ENCODE data around the gene IFNL2.
"Not testable (repeated sequence)": the region's sequence is repeated elsewhere in the genome, so short reads cannot be mapped to it uniquely, and the experiment has no call there.

IFNL2 gene

GRCh38 chr19:39297931-39298634, 29.9 kb downstream of the IFNL2 start:
- no peak for DNase-seq (ENCODE audit: low spot score)

GRCh38 chr19:39299404-39299803, 31.2 kb downstream of the IFNL2 start:
- DNase-seq (ENCODE audit: low spot score) = no peak

GRCh38 chr19:39299832-39300231, 31.6 kb downstream of the IFNL2 start:
- no peak for DNase-seq (ENCODE audit: low spot score)

GRCh38 chr19:39301021-39301420, 32.8 kb downstream of the IFNL2 start:
- DNase-seq (ENCODE audit: low spot score) = no peak

- no peak for DNase-seq (ENCODE audit: low spot score)
Measured at GRCh38 chr19:39301562-39301961, 33.4 kb downstream of the IFNL2 start.

- DNase-seq (ENCODE audit: low spot score) = no peak
Measured at GRCh38 chr19:39303373-39304184, 35.4 kb downstream of the IFNL2 start.

- no peak for DNase-seq (ENCODE audit: low spot score)
Measured at GRCh38 chr19:39304185-39304513, 36.0 kb downstream of the IFNL2 start.

- no peak for DNase-seq (ENCODE audit: low spot score)
Measured at GRCh38 chr19:39304701-39305571, 36.7 kb downstream of the IFNL2 start.

GRCh38 chr19:39306075-39306474, 37.9 kb downstream of the IFNL2 start:
- DNase-seq (ENCODE audit: low spot score) = no peak

GRCh38 chr19:39307046-39307821, 39.0 kb downstream of the IFNL2 start:
- DNase-seq (ENCODE audit: low spot score) = peak; percentile 51

GRCh38 chr19:39307822-39308530, 39.8 kb downstream of the IFNL2 start:
- DNase-seq (ENCODE audit: low spot score) = no peak

GRCh38 chr19:39308531-39309304, 40.5 kb downstream of the IFNL2 start:
- no peak for DNase-seq (ENCODE audit: low spot score)

- not testable (repeated sequence) for DNase-seq (ENCODE audit: low spot score)
Measured at GRCh38 chr19:39309305-39309670, 41.1 kb downstream of the IFNL2 start.

- DNase-seq (ENCODE audit: low spot score) = peak; percentile 92
Measured at GRCh38 chr19:39310558-39311311, 42.5 kb downstream of the IFNL2 start.

- DNase-seq (ENCODE audit: low spot score) = no peak
Measured at GRCh38 chr19:39314016-39314728, 46.0 kb downstream of the IFNL2 start.

- DNase-seq (ENCODE audit: low spot score) = no peak
Measured at GRCh38 chr19:39315933-39316332, 47.7 kb downstream of the IFNL2 start.

GRCh38 chr19:39316627-39317321, 48.6 kb downstream of the IFNL2 start:
- no peak for DNase-seq (ENCODE audit: low spot score)

- no peak for DNase-seq (ENCODE audit: low spot score)
Measured at GRCh38 chr19:39317476-39317875, 49.3 kb downstream of the IFNL2 start.

Data from cerebellar cortex (tissue), 1 donor.